Common myeloid progenitor, CD34-positive (primary cell): Measurements from ENCODE around the gene FGD2.

ENCODE experiments used
- CTCF ChIA-PET: fragments of 350-600 bp; sonication (Branson Sonifier 250); formaldehyde crosslinking; loops from one replicate; lab custom pipeline; 2021; ENCODE audit warnings: antibody characterized with exemption; lab: Charles Lee
- POLR2A ChIA-PET: fragments of 350-600 bp; sonication (Branson Sonifier 250); formaldehyde crosslinking; loops from one replicate; lab custom pipeline; 2021; ENCODE audit warnings: antibody characterized with exemption; lab: Charles Lee
- DNase-seq, 3 donors: peaks; one replicate each; pipeline versions ENCODE4 v3.0.0 to v3.0.0-alpha.2; 2013
- H3K27ac ChIP-seq, 2 experiments: 1 replicate in 1 of 2; 2 replicates in 1 of 2; pipeline ENCODE4 v1.7.0; 2013; ENCODE audit warnings: inconsistent platforms in 2 of 2, low read length in 2 of 2, mild to moderate bottlenecking in 2 of 2, low read depth in 1 of 2, moderate library complexity in 1 of 2; ENCODE audit not compliant: severe bottlenecking in 2 of 2, insufficient read depth in 1 of 2, poor library complexity in 1 of 2
- H3K27me3 ChIP-seq, 5 experiments: replicated peaks in 2 of 5; 1 replicate in 3 of 5; 2 replicates in 2 of 5; pipeline versions ENCODE4 v1.6.1 to v1.7.0; 2013; ENCODE audit warnings: low read length in 4 of 5, mild to moderate bottlenecking in 2 of 5, moderate library complexity in 2 of 5, inconsistent platforms in 1 of 5; ENCODE audit not compliant: insufficient read depth in 5 of 5, control insufficient read depth in 4 of 5
- H3K36me3 ChIP-seq, 4 experiments: 1 replicate in 2 of 4; 2 replicates in 2 of 4; pipeline versions ENCODE4 v1.6.1 to v1.7.0; 2013; ENCODE audit warnings: low read length in 3 of 4, control low read depth in 1 of 4, mild to moderate bottlenecking in 1 of 4; ENCODE audit not compliant: control insufficient read depth in 4 of 4, insufficient read depth in 4 of 4
- H3K4me1 ChIP-seq, 4 experiments: 1 replicate in 3 of 4; 2 replicates in 1 of 4; pipeline versions ENCODE4 v1.6.1 to v1.7.1; 2013; ENCODE audit warnings: low read length in 3 of 4, mild to moderate bottlenecking in 3 of 4, control low read depth in 1 of 4, inconsistent platforms in 1 of 4, moderate library complexity in 1 of 4; ENCODE audit not compliant: control insufficient read depth in 4 of 4, insufficient read depth in 4 of 4; ENCODE audit errors: control extremely low read depth in 1 of 4
- H3K4me3 ChIP-seq, 7 experiments: 1 replicate in 4 of 7; 2 replicates in 3 of 7; pipeline versions ENCODE4 v1.5.1 to v1.7.0; 2013; ENCODE audit warnings: mild to moderate bottlenecking in 7 of 7, low read length in 6 of 7, moderate library complexity in 6 of 7, inconsistent platforms in 2 of 7, low read depth in 2 of 7, control low read depth in 1 of 7; ENCODE audit not compliant: insufficient read depth in 4 of 7, control insufficient read depth in 1 of 7; ENCODE audit errors: extremely low read depth in 1 of 7
- H3K9me3 ChIP-seq, 5 experiments: 1 replicate in 4 of 5; 2 replicates in 1 of 5; pipeline versions ENCODE4 v1.6.1 to v1.7.1; 2013; ENCODE audit warnings: low read length in 4 of 5, mild to moderate bottlenecking in 2 of 5, inconsistent platforms in 1 of 5, low read depth in 1 of 5, moderate library complexity in 1 of 5; ENCODE audit not compliant: control insufficient read depth in 4 of 5, insufficient read depth in 2 of 5; ENCODE audit errors: control extremely low read depth in 1 of 5
- WGBS: methylation state at CpG from one replicate; pipeline ENCODE4 v1.1.5; 2013; ENCODE audit not compliant: insufficient coverage; 5-methylcytosine and 5-hydroxymethylcytosine counted together

Gene FGD2

GRCh38 chr6:37060195-37060559 is 54.7 kb downstream of the FGD2 start:
- H3K27ac ChIP-seq, result peak overlapping the region in 1 of 2 experiments; percentile 80
- H3K4me1 ChIP-seq, result peaks cover 0 to 32% (median under 1%) of the 10 kb centered on the region in 4 experiments
- no peak overlapping the region for H3K4me3 ChIP-seq
- WGBS, result 42% methylated on average over 4 of the region's 4 CpGs
- no peaks in the 10 kb centered on the region for H3K36me3 ChIP-seq
- ChIA-PET CTCF (interaction anchor here (1.3 to 30.8 kb wide), 7 partner anchors 9 to 153 kb away, joined by 3 to 474 read pairs (median 5); partner anchors contain the start of gene PIM1), POLR2A (no interaction called here)
- peak in 1 of 3 donors; percentile 28 for DNase-seq
- no peaks in the 10 kb centered on the region for H3K27me3 ChIP-seq
- no peaks in the 10 kb centered on the region for H3K9me3 ChIP-seq

GRCh38 chr6:37061157-37061804 is 55.8 kb downstream of the FGD2 start:
- ChIA-PET POLR2A (no interaction called here), CTCF (interaction anchor here (1.3 to 30.8 kb wide), 5 partner anchors 10 to 149 kb away, joined by 4 to 474 read pairs (median 5); partner anchors contain the start of gene PIM1)
- 85% methylated on average over 9 of the region's 11 CpGs for WGBS
- peaks cover 0 to 21% (median 0%) of the 10 kb centered on the region in 4 experiments for H3K4me1 ChIP-seq
- H3K4me3 ChIP-seq, result no peak overlapping the region
- H3K9me3 ChIP-seq, result no peaks in the 10 kb centered on the region
- no peaks in the 10 kb centered on the region for H3K36me3 ChIP-seq
- H3K27me3 ChIP-seq, result no peaks in the 10 kb centered on the region
- H3K27ac ChIP-seq, result no peak overlapping the region
- DNase-seq, result no peak

GRCh38 chr6:37062424-37062823 is 57.0 kb downstream of the FGD2 start:
- H3K9me3 ChIP-seq, result no peaks in the 10 kb centered on the region
- H3K27ac ChIP-seq, result no peak overlapping the region
- CTCF ChIA-PET, result no interaction called here
- WGBS, result 83% methylated on average over 1 of the region's 6 CpGs
- no peaks in the 10 kb centered on the region for H3K27me3 ChIP-seq
- DNase-seq, result no peak
- POLR2A ChIA-PET, result no interaction called here
- H3K4me3 ChIP-seq, result no peak overlapping the region
- peaks cover 0 to 21% (median 0%) of the 10 kb centered on the region in 4 experiments for H3K4me1 ChIP-seq
- no peaks in the 10 kb centered on the region for H3K36me3 ChIP-seq

DNA sequence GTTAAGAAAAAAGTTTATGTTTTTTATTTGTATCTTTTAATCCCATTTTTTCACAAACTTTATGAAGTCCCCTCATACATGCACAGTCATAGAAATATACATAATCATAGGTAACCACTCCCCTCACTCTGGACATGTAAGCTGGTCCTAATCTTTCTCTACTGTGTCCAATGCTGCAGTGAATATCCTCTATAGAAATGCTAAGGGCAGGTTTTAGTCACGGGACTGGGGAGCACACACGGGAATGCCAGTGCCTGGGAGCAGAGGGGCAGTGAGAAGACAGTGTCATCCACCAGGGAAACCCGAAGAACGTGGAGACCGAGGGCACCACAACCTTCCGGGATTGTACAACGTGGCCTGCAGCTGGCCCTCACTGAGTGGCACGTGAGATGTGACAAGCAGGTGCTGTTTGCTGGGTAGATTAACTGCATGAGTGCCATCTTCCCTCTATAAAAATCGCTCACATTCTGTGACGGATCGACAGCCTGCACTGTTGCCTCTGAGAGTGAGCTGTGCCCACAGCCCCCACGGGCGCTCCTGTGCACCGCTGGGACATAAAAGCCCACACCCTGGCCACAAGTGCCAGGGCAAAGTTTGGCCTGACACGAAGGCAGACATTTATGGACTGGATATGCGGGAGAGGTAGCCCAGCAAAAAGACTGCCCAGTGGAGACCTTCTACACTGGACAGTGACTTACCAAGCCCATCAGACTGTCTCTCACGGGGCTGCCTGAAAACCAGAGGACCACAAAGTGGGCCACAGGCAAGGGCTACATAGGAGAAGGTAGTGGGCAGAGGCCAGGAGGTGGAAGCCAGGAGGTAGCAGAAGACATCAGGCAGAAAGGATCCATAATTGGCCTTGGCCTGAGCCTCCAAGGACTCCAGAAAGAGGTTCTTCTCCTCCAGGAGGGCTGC is 63.2 kb downstream of the FGD2 start:
- no peak overlapping the region for H3K27ac ChIP-seq
- CTCF ChIA-PET, result interaction anchor here (1.1 to 4.1 kb wide), 3 partner anchors 10 to 16 kb away, joined by 3 to 16 read pairs (median 6); no protein-coding TSS in a partner anchor
- no peaks in the 10 kb centered on the region for H3K27me3 ChIP-seq
- no peaks in the 10 kb centered on the region for H3K36me3 ChIP-seq
- peaks cover 3 to 24% (median 8%) of the 10 kb centered on the region in 4 experiments for H3K4me1 ChIP-seq
- H3K9me3 ChIP-seq, result peaks cover 0 to 3% (median 0%) of the 10 kb centered on the region in 5 experiments
- DNase-seq, result no peak
- POLR2A ChIA-PET, result no interaction called here
- 91% methylated on average over 17 of the region's 17 CpGs for WGBS
- H3K4me3 ChIP-seq, result no peak overlapping the region

GRCh38 chr6:37069639-37070038 is 64.2 kb downstream of the FGD2 start:
- Histone ChIP-seq H3K4me3 (no peak overlapping the region), H3K27ac (no peak overlapping the region), H3K36me3 (no peaks in the 10 kb centered on the region), H3K4me1 (peaks cover 3 to 24% (median 8%) of the 10 kb centered on the region in 4 experiments), H3K27me3 (no peaks in the 10 kb centered on the region), H3K9me3 (peaks cover 0 to 3% (median 0%) of the 10 kb centered on the region in 5 experiments)
- DNase-seq, result no peak
- 75% methylated on average over 4 of the region's 5 CpGs for WGBS
- ChIA-PET CTCF (interaction anchor here (4.1 kb wide), 1 partner anchor 17 kb away, joined by 16 read pairs; no protein-coding TSS in a partner anchor), POLR2A (no interaction called here)

GRCh38 chr6:37072526-37072925 is 67.1 kb downstream of the FGD2 start:
- DNase-seq, result peak in 1 of 3 donors; percentile 23
- ChIA-PET POLR2A (interaction anchor here (0.9 kb wide), 1 partner anchor 14 kb away, joined by 3 read pairs; no protein-coding TSS in a partner anchor), CTCF (interaction anchor here (1.5 to 1.6 kb wide), 2 partner anchors 12 to 25 kb away, joined by 3 to 5 read pairs; no protein-coding TSS in a partner anchor)
- WGBS, result 83% methylated on average over 3 of the region's 5 CpGs
- no peaks in the 10 kb centered on the region for H3K36me3 ChIP-seq
- H3K4me1 ChIP-seq, result peaks cover 3 to 24% (median 8%) of the 10 kb centered on the region in 4 experiments
- H3K27ac ChIP-seq, result no peak overlapping the region
- H3K4me3 ChIP-seq, result no peak overlapping the region
- no peaks in the 10 kb centered on the region for H3K27me3 ChIP-seq
- peaks cover 0 to 3% (median 0%) of the 10 kb centered on the region in 5 experiments for H3K9me3 ChIP-seq
